NCI-H1048 (cell line): ENCODE data around the gene NOTCH1.
"Not testable (repeated sequence)": the region's sequence is repeated elsewhere in the genome, so short reads cannot be mapped to it uniquely, and the experiment has no call there.

ENCODE experiments used
- DNase-seq: peaks from one replicate; lab custom pipeline; 2025; lab: John Stamatoyannopoulos, UW

Gene NOTCH1

DNA sequence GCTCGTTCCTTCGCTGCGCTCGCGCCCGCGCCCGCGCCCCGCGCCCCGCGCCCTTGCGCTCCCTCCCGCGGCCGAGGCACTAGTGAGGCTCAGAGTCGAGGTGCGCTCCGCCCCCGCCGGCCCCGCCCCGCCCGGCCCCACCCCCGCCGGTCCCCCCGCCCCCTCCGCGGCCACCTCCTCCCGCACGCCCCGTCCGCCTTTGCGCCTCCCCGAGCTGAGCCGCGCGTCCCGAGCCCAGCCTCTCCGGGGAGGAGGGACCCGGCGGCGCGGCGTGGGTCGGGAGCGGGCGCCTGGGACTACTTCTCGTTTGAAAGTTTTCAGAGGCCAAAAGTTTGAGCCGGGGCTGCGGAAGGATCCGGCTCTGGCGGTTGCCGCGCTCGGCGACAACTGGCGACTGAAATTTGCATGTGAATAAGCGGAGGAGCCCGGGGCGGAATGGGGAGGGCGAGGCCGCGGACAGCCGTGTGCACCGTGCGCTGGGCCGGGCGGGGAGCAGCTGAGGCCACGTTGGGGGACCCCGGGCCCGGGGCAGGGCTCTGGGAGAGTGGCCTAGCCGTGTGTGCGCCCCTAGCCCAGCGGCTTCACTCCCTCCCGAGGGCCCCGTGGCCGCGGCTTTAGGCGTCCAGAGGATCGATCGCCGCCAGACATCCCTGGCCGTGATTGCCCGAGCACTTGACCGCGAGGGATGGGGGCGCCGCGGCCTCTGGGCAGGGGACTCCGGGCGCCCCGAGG lies at the start of gene NOTCH1:
Gene NOTCH1, minus strand, starts transcription at position 84 of the 732 bp plus-strand sequence. CDS start 262 bp downstream, outside the sequence.
- DNase-seq, result peak; percentile 86

DNA sequence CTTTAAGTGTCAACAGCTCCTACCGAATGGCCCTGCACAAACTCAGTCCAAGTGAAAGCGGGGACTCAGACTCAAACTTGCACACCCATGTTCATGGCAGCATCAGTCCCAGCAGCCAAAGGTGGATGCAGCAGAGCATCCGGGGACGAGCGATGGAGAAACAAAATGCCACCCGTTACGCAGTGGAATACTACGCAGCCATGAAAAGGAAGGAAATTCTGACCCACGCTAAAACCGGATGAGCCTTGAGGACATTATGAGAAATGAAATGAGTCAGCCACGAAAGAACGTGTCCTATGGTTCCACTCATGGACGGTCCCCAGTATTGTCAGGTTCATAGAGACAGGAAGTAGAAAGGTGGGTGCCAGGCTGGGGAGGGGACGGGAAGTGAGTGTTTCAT lies 48.6 kb upstream of the NOTCH1 start:
- no peak for DNase-seq

DNA sequence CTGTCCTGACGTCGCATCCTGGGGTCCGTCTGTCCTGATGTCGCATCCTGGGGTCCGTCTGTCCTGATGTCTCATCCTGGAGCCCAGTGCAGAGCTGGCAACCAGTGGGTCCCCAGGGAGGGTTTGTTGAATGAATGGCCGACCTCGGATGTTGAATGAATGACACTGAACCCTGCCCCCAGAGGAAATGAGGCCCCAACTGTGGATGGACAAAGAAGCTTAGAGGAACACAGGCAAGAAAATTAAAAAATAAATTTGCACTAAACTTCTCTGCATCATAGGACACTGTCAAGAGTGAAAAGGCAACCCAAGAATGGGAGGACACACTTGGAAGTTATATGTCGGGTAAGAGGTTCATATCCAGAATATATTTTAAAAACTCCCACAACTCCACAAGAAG lies 47.7 kb upstream of the NOTCH1 start:
- no peak for DNase-seq

DNA sequence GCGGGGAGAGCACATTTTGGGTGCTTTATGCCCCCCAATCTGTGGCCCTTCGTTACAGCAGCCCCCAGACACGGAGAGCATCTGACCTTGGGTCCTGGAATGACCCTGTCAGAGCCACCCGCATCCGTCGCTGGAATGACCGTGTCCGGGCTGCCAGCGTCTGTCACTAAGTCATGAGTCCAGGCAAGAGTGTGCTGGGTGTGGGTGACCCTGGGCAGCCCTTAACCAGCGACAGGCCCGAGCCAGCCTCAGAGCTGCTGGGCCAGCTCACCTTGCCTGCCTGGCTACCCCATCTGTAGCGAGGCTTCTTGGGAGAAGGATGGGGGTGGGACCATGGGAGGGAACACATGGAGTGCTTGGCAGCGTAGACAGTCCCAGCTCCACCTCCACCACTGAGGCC lies 46.8 kb upstream of the NOTCH1 start:
- DNase-seq, result no peak

DNA sequence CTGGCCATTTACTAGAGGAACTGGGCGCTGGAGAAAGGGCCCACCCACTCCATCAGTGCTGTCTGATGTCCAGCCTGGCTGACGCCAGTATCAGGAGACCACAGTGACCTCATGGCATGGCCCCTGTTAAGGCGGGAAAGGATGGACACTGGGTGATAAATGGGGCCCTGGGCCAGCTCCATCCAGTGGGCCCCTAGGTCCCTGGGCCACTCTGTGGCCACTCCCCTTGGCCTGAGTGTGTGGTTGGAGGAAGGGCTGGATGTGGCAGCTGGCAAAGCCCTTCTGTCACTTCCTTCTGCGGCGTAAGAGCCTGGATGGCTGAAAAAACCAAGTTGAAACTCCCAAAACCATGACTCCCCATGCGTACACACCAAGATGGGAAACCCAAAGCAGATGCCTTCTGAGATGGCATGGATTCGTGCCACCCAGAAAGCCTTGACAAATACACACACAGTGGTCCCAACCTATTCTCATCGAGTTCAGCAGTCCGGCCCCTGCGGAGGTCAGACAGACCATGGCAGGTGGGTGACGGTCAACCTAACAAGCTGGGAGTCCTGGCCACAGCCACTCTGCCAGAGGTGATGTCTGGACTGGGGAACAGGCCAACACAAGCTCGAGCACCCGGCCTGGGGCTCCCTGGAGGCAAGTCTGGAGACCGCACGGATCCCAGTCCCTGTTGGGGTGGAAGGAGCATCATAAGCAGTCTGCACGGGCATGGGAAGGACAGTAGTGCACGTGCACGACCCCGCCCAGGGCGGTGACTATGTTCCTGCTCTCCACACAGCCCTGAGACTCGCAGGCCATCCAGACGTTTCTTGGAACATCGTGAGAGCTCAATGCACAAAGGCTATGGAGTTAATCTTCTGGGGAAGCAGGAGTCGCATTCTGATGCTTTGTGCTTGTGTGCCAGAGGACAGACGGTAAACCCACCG lies 45.2 kb upstream of the NOTCH1 start:
- no peak for DNase-seq

DNA sequence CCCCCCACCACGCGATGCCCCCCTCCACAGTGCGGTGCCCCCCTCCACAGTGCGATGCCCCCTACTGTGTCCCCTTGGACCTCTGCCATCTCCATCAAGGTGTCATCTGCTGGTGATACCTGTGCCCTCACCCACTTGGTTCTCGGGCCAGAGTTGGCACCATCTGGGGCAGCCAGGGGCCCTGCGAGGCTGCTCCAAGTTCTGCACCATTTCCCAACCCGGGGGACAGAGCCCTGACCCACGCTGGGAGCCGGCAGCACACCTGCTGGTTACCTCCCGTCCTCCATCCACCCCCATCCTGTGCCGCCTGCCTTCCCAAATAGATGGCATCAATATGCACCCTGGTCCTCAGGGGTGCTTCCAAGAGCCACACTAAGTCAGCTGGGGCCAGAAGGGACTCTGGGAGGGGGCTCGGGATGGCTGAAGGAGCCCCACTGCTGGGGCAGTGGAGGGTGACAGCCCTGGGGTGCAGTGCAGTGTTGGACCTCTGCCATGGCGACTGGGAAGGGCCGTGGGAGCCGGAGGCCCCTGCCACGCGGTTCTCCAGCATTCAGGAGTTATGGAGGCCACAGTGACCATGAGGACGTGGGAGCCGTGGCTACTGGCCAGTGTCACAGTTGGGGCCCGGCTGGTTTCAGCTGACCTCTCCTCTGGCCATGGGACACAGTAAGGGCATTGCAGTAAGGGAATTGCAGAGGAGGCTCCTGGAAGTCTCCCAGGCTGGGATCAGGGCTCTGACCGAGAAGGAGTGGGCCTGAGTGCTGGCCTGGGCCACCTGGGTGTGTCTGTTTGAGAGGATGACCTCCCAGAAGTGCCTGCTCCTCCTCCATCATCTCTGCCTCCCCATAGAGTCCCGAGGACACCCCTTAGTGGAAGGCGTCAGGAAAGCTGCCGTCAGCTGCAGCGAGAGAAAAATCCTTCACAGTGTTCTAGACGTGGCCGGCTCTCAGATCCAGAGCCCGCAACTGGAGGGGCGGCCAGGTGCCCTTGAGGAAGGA lies 44.2 kb upstream of the NOTCH1 start:
- no peak for DNase-seq

DNA sequence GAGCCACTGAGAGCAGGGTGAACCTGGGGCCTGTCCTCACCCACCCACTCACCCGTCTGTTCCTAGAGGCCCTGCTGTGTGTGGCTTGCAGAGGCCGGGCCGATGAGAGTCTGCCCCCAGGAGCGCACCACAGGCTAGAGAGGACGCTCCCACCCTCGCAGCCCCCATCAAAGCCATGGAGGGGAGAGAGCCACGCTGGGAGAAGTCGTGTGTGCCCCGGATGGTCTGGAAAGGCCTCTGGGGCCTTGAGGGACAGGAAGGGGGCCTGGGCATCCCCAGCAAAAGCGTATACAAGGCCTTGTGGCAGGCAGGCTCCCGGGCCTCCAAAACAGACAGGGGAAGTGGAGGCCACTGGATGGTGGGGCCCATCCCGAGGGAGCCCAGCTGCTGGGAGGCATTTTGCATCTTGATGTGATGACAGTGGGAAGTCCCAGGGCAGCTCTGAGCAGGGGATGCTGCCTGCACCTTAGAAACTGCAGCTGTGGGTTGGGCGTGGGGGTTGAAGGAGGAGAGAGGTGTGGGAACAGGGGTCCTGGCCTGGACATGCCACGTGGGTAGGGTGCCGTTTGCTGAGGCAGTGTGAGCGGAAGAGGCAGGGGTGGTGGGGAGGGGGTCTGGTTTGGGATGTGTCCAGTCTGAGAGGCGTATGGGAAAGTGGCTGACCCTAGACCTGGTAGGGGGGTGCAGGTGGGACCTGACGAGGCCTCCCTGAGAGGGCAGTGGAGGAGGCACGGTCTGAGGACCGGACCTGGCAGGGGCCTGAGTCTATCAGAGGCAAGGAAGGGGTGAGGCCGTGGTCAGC lies 43.0 kb upstream of the NOTCH1 start:
- DNase-seq, result no peak

DNA sequence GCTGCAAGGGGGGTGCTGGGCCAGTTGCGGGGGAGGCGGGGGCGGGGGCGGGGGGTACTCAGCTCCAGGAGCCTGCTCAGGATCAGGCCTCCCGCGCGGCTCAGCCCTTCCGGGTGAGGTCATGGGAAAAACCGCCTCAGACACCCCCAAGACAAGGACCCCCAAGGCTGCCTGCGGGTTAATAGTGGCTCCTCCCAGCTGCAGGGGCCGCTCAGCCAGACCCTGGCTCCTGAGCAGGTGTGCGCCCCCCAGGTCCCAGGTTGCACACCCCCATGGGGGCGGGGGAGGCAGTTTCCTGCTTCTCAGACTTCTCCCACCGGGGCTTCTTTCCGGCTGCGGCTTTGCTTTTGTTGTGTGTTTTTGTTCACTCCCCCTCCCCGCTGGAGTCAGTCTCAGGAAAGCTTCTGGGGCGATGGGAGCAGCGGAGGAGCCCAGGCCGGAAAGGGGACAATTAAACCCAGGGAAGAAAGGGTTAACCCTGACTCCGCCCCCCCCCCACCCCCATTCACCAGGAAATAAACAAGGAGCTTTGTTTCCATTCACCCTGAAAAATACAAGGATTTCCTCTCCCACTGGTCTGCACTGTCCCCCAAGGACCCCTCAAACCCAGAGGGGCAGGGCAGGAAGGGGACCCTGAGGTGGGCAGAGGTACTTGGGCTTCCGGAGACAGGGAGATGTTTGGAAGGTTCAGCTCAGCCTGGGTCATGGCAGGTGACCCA lies 42.3 kb upstream of the NOTCH1 start:
- DNase-seq, result no peak

DNA sequence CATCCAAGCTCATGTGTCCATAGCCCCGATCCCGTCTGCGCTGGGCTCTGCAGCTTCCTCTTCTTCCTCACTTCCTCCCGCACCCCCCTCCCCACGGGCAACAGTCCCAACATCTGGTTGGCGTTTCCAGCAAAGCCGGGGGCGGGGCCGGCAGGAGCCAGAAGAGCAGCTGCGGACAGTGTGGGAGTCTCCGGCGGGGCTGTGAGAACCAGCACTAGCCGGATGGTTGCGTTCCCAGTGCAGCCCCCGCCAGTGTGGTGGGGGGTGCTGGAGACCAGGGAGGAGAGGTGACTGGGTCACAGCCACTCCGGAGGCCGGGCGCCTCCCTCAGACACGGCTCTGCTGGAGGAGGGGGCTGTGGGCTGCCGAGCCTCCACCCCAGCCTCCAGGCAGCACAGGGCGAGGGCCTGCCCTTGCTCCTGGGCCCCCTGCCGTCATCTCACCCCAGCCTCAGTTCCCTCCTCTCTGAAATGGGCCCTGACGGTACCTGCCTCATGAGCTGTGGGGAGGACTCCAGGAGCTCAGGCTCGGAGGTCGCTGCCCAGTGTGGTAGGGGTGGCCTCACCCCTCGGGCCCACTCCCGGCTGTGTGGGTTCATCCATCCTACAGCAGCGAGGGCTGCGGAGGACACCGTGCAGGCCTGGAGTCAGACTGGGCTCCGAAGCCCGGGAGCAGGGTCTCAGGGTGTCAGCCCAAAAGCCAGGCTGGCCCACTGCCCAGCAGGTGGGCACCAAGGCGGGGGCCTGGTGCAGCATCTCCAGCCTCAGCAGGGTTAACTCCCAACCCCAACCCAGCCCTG lies 41.5 kb upstream of the NOTCH1 start:
- no peak for DNase-seq

DNA sequence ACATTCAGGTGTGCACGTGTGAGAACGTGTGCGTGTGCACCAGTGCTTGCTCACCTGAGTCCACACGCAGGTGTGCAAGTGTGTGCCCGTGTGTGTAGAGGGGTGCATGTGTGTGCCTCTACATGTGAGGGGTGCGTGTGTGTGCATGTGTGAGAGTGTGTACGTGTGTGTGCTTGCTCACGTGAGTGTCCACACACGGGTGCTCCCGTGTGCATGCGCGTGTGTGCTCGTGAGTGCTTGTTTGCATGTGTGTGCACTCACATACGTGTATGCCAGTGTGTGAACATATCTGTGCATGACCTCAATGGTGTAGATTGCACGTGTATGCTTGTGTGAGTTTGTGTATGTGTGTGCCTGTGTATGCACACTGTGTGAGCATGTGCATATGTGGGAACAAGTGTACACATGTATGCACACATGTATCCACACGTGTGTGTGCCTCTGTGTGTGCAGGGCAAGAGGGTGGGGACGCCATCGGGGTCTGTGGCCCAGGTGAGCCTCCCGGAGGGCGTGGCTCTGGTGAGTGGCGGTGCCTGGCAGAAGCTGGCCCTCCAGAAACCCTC lies 40.6 kb upstream of the NOTCH1 start:
- no peak for DNase-seq

DNA sequence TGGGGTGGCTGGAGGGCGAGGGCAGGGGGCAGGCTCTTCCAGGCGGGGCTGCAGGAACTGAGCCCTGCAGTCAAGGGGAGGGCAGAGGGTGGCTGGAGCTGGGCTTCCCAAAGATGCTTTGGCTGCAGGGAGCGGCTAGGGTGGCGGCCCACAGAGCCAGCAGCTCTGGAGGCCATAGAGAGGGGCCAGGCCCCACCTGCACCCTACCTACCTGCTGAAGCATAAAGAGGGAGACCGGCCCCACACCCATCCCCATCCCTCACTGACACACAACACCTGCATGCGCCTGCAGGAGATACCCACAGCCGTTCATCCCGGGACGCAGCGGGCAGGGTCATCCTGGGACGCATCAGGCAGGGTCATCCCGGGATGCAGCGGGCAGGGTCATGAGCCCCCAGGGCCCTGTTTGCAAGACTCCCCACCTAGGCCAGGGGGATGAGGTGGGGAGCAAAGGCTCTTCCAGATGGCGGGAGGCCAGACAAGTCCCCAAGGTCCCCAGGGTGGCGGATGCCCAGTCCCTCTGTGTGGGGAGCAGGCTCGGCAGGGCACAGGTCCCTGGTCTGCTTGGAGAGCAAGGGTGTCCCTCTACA lies 39.8 kb upstream of the NOTCH1 start:
- DNase-seq, result no peak

DNA sequence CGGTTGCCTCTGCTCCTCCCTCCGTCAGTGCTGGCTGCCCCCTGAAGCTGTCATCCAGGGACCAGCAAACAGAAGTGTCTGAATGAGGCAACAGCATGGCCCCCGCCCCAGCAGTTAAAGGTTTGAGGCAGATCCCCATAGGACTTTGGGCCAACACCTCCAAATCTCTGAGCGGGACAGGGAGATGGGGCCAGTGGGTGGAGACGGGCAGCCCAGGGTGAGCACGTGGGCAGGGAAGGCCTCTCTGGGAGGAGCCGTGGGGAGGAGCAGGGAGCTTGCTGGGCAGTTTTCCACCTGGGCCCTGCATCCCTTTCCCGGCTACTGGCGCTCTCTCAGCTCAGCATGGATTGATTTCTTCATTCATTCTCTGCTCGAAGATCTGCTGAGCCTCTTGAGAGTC lies 39.1 kb upstream of the NOTCH1 start:
- DNase-seq, result no peak

DNA sequence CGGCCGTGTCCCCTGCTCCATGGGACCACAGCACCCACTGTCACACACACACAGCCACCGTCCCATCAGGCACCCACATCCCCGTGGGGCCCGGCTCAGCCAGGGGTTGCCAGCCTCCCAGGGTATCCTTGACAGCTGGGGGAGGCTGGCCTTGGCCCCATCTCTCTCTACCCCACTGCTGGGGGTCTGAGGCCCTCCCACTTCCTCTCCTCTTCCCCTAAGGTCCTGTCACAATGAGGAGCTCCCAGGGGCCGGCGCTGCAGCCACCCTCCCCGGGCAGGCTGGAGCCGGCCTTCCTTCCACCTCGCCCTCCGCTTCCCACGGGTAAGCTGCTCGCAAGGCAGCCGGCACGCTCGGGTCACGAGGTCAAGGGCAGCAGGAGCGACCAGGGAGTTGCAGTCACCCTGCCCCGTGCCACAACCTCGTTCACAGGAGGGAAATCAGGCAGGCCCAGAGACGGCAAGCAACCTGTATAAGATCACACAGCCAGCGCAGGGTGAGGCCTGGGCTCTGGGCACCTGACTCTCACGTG lies 38.6 kb upstream of the NOTCH1 start:
- no peak for DNase-seq

DNA sequence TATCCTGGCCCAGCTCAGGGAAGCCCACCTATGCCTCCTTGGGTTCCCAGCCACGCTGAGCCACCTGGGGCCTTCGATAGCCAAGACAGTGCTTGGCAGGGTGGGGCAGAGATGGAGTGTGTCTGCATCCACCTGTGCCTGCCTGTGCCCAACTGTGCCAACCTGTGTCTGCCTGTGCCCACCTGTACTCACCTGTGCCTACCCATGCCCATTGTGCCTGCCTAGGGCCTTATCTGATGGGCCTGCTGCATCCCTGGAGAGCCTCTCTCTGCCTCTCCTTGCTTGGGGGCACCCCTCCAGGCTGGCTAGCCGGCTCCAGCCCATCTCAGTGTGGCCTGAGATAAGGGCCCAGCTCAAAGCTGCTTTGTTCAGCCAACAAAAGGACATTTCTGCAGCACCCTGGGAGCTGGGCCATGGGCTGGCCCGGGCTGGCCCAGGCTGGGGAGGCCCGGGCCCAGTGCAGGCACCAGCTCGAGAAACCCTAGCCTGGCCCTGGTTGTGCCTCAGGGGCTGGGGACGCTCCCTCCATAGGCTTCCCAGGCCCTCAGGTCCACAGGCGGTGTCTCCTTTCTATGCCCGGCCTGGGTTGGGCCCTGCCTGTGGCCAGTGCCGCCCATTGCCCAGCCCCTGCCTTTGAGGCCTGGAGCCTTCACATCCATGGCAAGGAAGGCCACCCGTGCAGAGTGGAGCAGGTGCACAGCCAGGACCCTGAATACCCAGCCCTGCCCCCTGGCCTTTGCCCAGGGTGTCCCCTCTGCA lies 37.3 kb upstream of the NOTCH1 start:
- DNase-seq, result no peak

DNA sequence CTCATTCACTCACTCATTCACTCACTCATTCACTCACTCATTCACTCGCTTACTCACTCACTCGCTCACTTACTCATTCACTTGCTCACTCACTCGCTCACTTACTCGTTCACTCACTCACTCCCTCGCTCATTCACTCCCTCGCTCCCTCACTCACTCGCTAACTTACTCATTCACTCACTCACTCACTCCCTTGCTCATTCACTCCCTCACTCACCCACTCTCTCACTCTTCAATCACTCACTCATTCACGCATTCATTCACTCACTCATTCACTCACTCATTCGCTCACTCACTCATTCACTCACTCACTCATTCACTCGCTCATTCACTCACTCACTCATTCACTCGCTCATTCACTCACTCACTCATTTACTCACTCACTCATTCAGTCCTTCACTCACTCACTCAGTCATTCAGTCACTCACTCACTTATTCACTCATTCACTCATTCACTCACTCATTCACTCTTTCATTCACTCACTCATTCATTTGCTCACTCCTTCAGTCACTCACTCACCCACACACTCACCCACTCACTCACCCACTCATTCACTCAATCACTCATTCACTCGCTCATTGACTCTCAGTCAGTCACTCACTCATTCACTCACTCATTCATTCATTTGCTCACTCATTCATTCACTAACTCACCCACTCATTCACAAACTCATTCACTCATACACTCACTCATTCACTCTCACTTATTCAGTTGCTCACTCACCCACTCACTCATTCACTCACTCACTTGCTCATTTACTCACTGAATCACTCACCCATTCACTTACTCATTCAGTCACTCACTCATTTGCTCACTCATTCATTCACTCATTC lies 36.0 kb upstream of the NOTCH1 start:
- DNase-seq, result no peak

DNA sequence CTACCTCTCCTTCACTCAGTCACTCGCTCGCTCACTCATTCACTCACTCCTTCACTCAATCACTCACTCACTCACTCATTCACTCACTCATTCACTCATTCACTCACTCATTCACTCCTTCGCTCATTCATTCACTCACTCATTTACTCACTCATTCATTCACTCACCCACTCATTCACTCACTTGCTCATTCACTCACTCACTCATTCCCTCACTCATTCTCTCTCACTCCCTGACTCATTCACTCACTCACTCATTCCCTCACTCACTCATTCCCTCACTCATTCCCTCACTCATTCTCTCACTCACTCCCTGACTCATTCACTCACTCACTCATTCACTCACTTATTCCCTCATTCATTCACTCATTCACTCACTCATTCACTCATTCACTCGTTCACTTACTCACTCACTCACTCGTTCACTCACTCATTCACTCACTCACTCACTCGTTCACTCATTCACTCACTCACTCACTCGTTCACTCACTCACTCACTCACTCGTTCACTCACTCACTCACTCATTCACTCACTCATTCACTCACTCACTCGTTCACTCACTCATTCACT lies 33.9 kb upstream of the NOTCH1 start:
- not testable (repeated sequence) for DNase-seq
